Neuron (in vitro differentiated cells): Measurements from ENCODE around the gene IL36B.
"Not testable (repeated sequence)": the region's sequence is repeated elsewhere in the genome, so short reads cannot be mapped to it uniquely, and the experiment has no call there.

Source experiments
- H2AFZ ChIP-seq: one replicate; pipeline ENCODE4 v1.6.1; 2013; ENCODE audit warnings: low read depth, mild to moderate bottlenecking, inconsistent platforms, low read length, moderate library complexity
- H3K27me3 ChIP-seq: one replicate; pipeline ENCODE4 v1.6.1; 2013; ENCODE audit warnings: low read length; ENCODE audit not compliant: insufficient read depth
- H3K36me3 ChIP-seq: one replicate; pipeline ENCODE4 v1.6.1; 2013; ENCODE audit warnings: low read length; ENCODE audit not compliant: insufficient read depth
- H3K4me1 ChIP-seq: one replicate; pipeline ENCODE4 v1.6.1; 2013; ENCODE audit warnings: low read length; ENCODE audit not compliant: insufficient read depth
- H3K4me3 ChIP-seq: 2 replicates; pipeline ENCODE4 v1.5.1; 2013; ENCODE audit warnings: mild to moderate bottlenecking, low read length, moderate library complexity
- H3K9me3 ChIP-seq: one replicate; pipeline ENCODE4 v1.6.1; 2013; ENCODE audit warnings: low read length

The IL36B gene

DNA sequence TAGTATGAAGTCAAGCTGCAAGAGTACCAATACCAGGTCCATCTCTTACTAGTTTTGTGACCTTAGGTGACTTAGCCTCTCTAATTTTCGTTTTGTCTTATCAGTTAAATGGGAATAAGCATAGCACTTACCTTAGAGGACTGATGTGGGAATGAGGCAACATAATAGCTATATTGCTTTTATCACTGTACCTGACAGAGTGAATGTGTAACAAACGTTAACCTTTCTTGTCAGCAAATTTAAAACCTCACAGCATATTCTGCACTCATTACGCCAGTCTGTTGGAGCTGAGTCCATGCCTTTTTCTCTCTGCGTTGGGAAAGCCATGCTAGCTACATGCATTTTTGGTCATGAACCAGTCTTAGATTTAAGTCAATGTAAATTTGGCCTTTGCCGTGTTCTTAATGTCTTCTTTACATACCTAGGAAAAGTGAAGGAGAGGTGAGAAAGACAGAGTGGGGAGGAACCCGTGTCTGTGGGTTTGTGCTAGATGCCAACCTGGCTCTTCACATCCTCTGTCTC lies at the start of gene IL36B:
IL36B (minus strand) TSS at position 472 of the 522 bp plus-strand sequence.
- Histone ChIP-seq H3K9me3 (peaks cover 2% of the 10 kb centered on the region), H3K4me1 (no peaks in the 10 kb centered on the region), H3K4me3 (no peak within 1 kb of the TSS), H3K36me3 (no peaks in the 10 kb centered on the region), H3K27me3 (peaks cover 4% of the 10 kb centered on the region), H2AFZ (no peak within 1 kb of the TSS)

- Histone ChIP-seq H3K27me3 (peaks cover 3% of the 10 kb centered on the region), H3K4me3 (no peak overlapping the region), H2AFZ (no peak overlapping the region), H3K36me3 (no peaks in the 10 kb centered on the region), H3K4me1 (no peaks in the 10 kb centered on the region), H3K9me3 (peaks cover 4% of the 10 kb centered on the region)
Measured at GRCh38 chr2:113102133-113102532, 49.5 kb upstream of the IL36B start.

- Histone ChIP-seq H3K4me1 (no peaks in the 10 kb centered on the region), H3K4me3 (no peak overlapping the region), H3K36me3 (no peaks in the 10 kb centered on the region), H2AFZ (no peak overlapping the region), H3K27me3 (no peaks in the 10 kb centered on the region), H3K9me3 (peaks cover 4% of the 10 kb centered on the region)
Measured at GRCh38 chr2:113098532-113098931, 45.9 kb upstream of the IL36B start.

GRCh38 chr2:113098041-113098440 lies 45.4 kb upstream of the IL36B start:
- H3K36me3 ChIP-seq, result no peaks in the 10 kb centered on the region
- no peak overlapping the region for H3K4me3 ChIP-seq
- H3K9me3 ChIP-seq, result peaks cover 4% of the 10 kb centered on the region
- no peak overlapping the region for H2AFZ ChIP-seq
- no peaks in the 10 kb centered on the region for H3K4me1 ChIP-seq
- H3K27me3 ChIP-seq, result no peaks in the 10 kb centered on the region

GRCh38 chr2:113096842-113097618 lies 44.4 kb upstream of the IL36B start:
- H3K36me3 ChIP-seq, H2AFZ ChIP-seq, H3K4me1 ChIP-seq, H3K9me3 ChIP-seq, H3K27me3 ChIP-seq, H3K4me3 ChIP-seq: not testable (repeated sequence)

DNA sequence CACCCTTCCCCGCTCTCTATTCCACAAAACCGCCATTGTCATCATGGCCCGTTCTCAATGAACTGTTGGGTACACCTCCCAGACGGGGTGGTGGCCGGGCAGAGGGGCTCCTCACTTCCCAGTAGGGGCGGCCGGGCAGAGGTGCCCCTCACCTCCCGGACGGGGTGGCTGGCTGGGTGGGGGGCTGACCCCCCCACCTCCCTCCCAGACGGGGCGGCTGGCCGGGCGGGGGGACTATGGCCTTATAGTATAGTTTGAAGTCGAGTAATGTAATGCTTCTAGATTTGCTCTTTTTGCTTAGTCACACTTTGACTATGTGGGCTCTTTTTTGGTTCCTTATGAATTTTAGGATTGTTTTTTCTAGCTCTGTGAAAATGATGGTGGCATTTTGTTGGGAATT lies 43.6 kb upstream of the IL36B start:
- H3K36me3 ChIP-seq, H3K27me3 ChIP-seq, H3K9me3 ChIP-seq, H2AFZ ChIP-seq, H3K4me3 ChIP-seq, H3K4me1 ChIP-seq: not testable (repeated sequence)

- Histone ChIP-seq H3K4me1 (no peaks in the 10 kb centered on the region), H3K9me3 (no peaks in the 10 kb centered on the region), H2AFZ (no peak overlapping the region), H3K36me3 (no peaks in the 10 kb centered on the region), H3K4me3 (no peak overlapping the region), H3K27me3 (no peaks in the 10 kb centered on the region)
Measured at GRCh38 chr2:113093613-113093977, 40.9 kb upstream of the IL36B start.

DNA sequence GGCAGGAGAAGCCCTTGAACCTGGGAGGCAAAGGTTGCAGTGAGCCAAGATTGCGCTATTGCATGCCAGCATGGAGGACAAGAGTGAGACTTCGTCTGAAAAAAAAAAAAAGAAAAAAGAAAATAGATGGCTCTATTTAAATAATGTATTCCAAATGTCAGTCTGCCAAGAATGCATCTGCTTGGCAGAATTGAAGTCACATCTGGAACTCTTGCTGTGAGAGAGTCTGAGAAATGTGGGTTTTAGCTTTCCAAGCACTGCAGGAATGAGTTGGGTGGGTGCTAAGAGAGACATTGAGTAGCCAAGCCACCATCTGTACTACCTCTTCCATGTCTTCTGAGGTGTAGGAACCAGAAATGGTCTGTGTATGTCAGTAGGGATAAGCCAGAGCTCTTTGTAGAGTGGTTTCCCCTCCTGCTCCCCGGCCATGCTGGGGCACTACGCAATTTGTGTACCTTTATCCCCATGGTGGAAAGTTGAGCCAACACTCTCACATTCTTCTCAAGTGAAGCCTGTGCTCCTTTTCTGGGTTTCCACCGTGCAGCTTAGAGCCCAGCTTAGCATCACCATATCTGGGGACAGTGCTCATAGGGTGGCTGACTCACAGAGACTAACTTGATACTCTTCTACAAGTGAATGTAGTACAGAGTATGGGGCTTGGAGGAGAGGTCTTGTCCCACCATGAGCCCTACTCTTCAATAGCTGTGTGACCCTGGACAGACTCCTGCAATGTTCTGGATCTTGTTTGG lies 40.4 kb upstream of the IL36B start:
- no peaks in the 10 kb centered on the region for H3K9me3 ChIP-seq
- H3K4me1 ChIP-seq, result no peaks in the 10 kb centered on the region
- no peak overlapping the region for H3K4me3 ChIP-seq
- no peak overlapping the region for H2AFZ ChIP-seq
- H3K36me3 ChIP-seq, result no peaks in the 10 kb centered on the region
- H3K27me3 ChIP-seq, result no peaks in the 10 kb centered on the region

DNA sequence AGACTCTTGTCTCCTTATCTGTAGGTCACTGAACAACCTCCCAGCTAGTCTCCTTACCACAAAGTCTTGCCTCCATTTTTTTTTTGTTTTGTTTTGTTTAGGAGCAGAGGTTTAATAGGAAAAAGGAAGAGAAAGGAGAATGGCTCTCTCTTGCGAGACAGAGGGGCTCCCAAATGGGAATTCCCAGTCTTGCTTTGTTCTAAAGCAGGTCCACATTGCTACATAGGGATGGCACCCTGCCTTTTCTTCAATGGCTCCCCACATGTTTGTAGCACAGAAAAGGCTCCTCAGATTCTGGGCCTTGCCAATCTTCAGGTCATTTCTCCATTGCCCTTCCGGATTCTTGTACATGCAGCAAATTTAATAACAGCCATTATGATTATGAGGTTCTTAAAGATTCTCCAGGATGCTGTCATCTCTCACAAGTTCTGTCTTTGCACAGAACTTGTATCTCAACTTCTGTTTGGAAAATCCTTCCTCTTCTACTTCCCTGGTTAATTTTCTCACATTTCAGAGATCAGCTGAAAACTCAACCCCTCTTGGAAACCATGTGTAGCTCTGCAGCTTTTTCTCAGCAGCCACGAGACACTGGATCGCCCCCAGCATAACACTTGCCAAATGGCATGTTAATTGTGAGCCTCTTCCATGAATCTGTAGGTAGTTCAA lies 38.7 kb upstream of the IL36B start:
- no peaks in the 10 kb centered on the region for H3K27me3 ChIP-seq
- no peaks in the 10 kb centered on the region for H3K9me3 ChIP-seq
- no peaks in the 10 kb centered on the region for H3K4me1 ChIP-seq
- H3K4me3 ChIP-seq, result no peak overlapping the region
- no peak overlapping the region for H2AFZ ChIP-seq
- no peaks in the 10 kb centered on the region for H3K36me3 ChIP-seq

DNA sequence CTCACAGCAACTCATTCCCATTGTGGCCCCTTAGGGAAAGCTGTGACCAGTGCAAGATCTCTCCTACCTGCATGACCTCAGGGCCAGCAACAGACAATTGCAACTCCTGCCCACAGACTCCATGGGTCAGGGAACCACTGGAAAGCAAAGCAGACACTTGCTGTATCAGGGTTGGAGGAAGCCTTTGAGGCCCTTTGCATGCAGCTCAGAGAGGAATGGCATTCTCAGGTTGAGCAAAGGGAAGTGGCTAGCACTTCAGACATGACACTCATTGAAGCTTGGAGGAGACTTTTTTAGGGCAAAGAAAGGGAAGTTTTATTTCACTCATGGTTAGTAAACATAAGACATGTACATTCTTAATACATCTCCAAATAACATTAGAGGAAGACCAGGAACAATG lies 37.2 kb upstream of the IL36B start:
- no peaks in the 10 kb centered on the region for H3K9me3 ChIP-seq
- H3K4me3 ChIP-seq, result no peak overlapping the region
- H3K36me3 ChIP-seq, result no peaks in the 10 kb centered on the region
- no peak overlapping the region for H2AFZ ChIP-seq
- no peaks in the 10 kb centered on the region for H3K4me1 ChIP-seq
- H3K27me3 ChIP-seq, result no peaks in the 10 kb centered on the region

- H3K4me1 ChIP-seq, result no peaks in the 10 kb centered on the region
- no peaks in the 10 kb centered on the region for H3K27me3 ChIP-seq
Measured at GRCh38 chr2:113088213-113088992, 35.7 kb upstream of the IL36B start.

DNA sequence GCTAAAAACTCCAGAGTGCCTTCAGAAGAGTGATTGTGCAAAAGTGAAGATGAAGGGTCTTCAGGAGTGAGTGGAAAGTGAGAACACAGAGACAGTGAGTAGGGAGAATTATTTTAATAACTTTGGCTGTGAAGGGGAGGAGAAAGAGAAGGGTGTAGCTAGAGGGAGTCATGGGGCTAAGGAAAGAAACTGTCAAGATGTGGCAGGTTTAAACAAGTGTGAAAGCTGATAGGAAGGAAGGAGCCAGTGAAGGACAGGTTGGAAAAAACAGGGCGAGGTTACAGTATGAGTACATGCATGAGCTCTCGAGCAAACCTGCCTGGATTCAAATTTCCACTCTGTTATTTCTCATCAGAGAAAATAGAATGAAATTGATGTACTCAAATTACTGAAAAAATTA lies 32.9 kb upstream of the IL36B start:
- no peaks in the 10 kb centered on the region for H3K27me3 ChIP-seq
- no peaks in the 10 kb centered on the region for H3K9me3 ChIP-seq
- H3K4me3 ChIP-seq, result no peak overlapping the region
- no peaks in the 10 kb centered on the region for H3K4me1 ChIP-seq
- H3K36me3 ChIP-seq, result no peaks in the 10 kb centered on the region
- H2AFZ ChIP-seq, result no peak overlapping the region

More at GRCh38 chr2:113088213-113088992, 35.7 kb upstream of the IL36B start:
- H2AFZ ChIP-seq, result no peak overlapping the region
- no peak overlapping the region for H3K4me3 ChIP-seq
- no peaks in the 10 kb centered on the region for H3K36me3 ChIP-seq
- H3K9me3 ChIP-seq, result no peaks in the 10 kb centered on the region
